Stimulated activated naive B cell treated with anti-CD40 and anti-IgM and Interleukin-4, amounts not matched to agents 10 μg/mL and 1 μg/mL and 100 μg/mL, for 72 hours (primary cell): ENCODE results near the gene TPM4.

Source experiments
- ATAC-seq, 2 donors: fragments of 150-1000 bp; cut with Tn5 transposase; replicated peaks; 2 replicates each; pipeline ENCODE4 v1.10.0; 2021; ENCODE audit warnings: moderate library complexity in 1 of 2
- DNase-seq: peaks from one replicate; pipeline ENCODE4 v3.0.0; 2021
- H3K27ac Mint-ChIP-seq: one replicate; pipeline ENCODE4 v1.8.0; 2022; ENCODE audit warnings: mild to moderate bottlenecking, mixed read lengths
- H3K27me3 Mint-ChIP-seq, 2 donors: one replicate each; pipeline ENCODE4 v1.8.0; 2022; ENCODE audit warnings: mixed read lengths in 2 of 2
- H3K36me3 Mint-ChIP-seq, 2 donors: one replicate each; pipeline ENCODE4 v1.8.0; 2022; ENCODE audit warnings: mixed read lengths in 2 of 2, mild to moderate bottlenecking in 1 of 2
- H3K4me1 Mint-ChIP-seq, 2 donors: one replicate each; pipeline ENCODE4 v1.8.0; 2022; ENCODE audit warnings: mixed read lengths in 2 of 2, mild to moderate bottlenecking in 1 of 2
- H3K4me3 Mint-ChIP-seq, 2 donors: one replicate each; pipeline ENCODE4 v1.8.0; 2022; ENCODE audit warnings: mild to moderate bottlenecking in 2 of 2, mixed read lengths in 2 of 2, moderate library complexity in 1 of 2
- H3K9me3 Mint-ChIP-seq, 2 donors: one replicate each; pipeline ENCODE4 v1.8.0; 2022; ENCODE audit warnings: mixed read lengths in 2 of 2, mild to moderate bottlenecking in 1 of 2

Gene TPM4

GRCh38 chr19:16036941-16037340, 39.4 kb upstream of the TPM4 start:
- H3K9me3 Mint-ChIP-seq: no peaks in the 10 kb centered on the region
- H3K27ac Mint-ChIP-seq: no peak overlapping the region
- peaks cover 1 to 6% of the 10 kb centered on the region in 2 donors for H3K4me1 Mint-ChIP-seq
- H3K27me3 Mint-ChIP-seq: no peaks in the 10 kb centered on the region
- no peaks in the 10 kb centered on the region for H3K36me3 Mint-ChIP-seq
- ATAC-seq (no peak), DNase-seq (no peak)
- H3K4me3 Mint-ChIP-seq: no peak overlapping the region

GRCh38 chr19:16037424-16038195, 38.7 kb upstream of the TPM4 start:
- H3K27me3 Mint-ChIP-seq: peaks cover 0 to 2% of the 10 kb centered on the region in 2 donors
- H3K4me1 Mint-ChIP-seq: peaks cover 1 to 6% of the 10 kb centered on the region in 2 donors
- DNase-seq (no peak), ATAC-seq (no peak)
- no peaks in the 10 kb centered on the region for H3K36me3 Mint-ChIP-seq
- no peak overlapping the region for H3K27ac Mint-ChIP-seq
- no peak overlapping the region for H3K4me3 Mint-ChIP-seq
- no peaks in the 10 kb centered on the region for H3K9me3 Mint-ChIP-seq

GRCh38 chr19:16038196-16038695, 38.0 kb upstream of the TPM4 start:
- no peak for ATAC-seq

GRCh38 chr19:16039081-16039480, 37.2 kb upstream of the TPM4 start:
- Mint-ChIP-seq H3K4me1 (peaks cover 1 to 6% of the 10 kb centered on the region in 2 donors), H3K27me3 (peaks cover 6 to 13% of the 10 kb centered on the region in 2 donors), H3K27ac (no peak overlapping the region), H3K9me3 (no peaks in the 10 kb centered on the region), H3K36me3 (no peaks in the 10 kb centered on the region), H3K4me3 (no peak overlapping the region)
- ATAC-seq: no peak
- DNase-seq: no peak

More at GRCh38 chr19:16038196-16038695, 38.0 kb upstream of the TPM4 start:
- Mint-ChIP-seq H3K36me3 (no peaks in the 10 kb centered on the region), H3K9me3 (no peaks in the 10 kb centered on the region), H3K27me3 (peaks cover 4 to 9% of the 10 kb centered on the region in 2 donors), H3K4me1 (peaks cover 1 to 6% of the 10 kb centered on the region in 2 donors), H3K4me3 (no peak overlapping the region), H3K27ac (no peak overlapping the region)
- DNase-seq: no peak

GRCh38 chr19:16039545-16039944, 36.8 kb upstream of the TPM4 start:
- H3K27me3 Mint-ChIP-seq: peaks cover 6 to 13% of the 10 kb centered on the region in 2 donors
- H3K27ac Mint-ChIP-seq: no peak overlapping the region
- no peaks in the 10 kb centered on the region for H3K9me3 Mint-ChIP-seq
- DNase-seq (no peak), ATAC-seq (no peak)
- no peak overlapping the region for H3K4me3 Mint-ChIP-seq
- H3K4me1 Mint-ChIP-seq: peaks cover 1 to 6% of the 10 kb centered on the region in 2 donors
- no peaks in the 10 kb centered on the region for H3K36me3 Mint-ChIP-seq

GRCh38 chr19:16040642-16041041, 35.7 kb upstream of the TPM4 start:
- Mint-ChIP-seq H3K9me3 (no peaks in the 10 kb centered on the region), H3K27me3 (peaks cover 6 to 13% of the 10 kb centered on the region in 2 donors), H3K4me1 (peaks cover 1 to 6% of the 10 kb centered on the region in 2 donors), H3K4me3 (no peak overlapping the region), H3K36me3 (no peaks in the 10 kb centered on the region), H3K27ac (peak overlapping the region; percentile 21)
- DNase-seq (no peak), ATAC-seq (no peak)

- DNase-seq (peak; percentile 61), ATAC-seq (peak; percentile 81 to 87)
- no peak overlapping the region for H3K27ac Mint-ChIP-seq
- H3K27me3 Mint-ChIP-seq: peaks cover 6 to 13% of the 10 kb centered on the region in 2 donors
- no peaks in the 10 kb centered on the region for H3K36me3 Mint-ChIP-seq
- no peaks in the 10 kb centered on the region for H3K9me3 Mint-ChIP-seq
- peaks cover 1 to 6% of the 10 kb centered on the region in 2 donors for H3K4me1 Mint-ChIP-seq
- peak overlapping the region; percentile 67 to 79 for H3K4me3 Mint-ChIP-seq
Measured at GRCh38 chr19:16041299-16041990, 34.9 kb upstream of the TPM4 start.

GRCh38 chr19:16041991-16042386, 34.3 kb upstream of the TPM4 start:
- Mint-ChIP-seq H3K9me3 (no peaks in the 10 kb centered on the region), H3K27ac (peak overlapping the region; percentile 4), H3K4me1 (peaks cover 1 to 6% of the 10 kb centered on the region in 2 donors), H3K4me3 (no peak overlapping the region), H3K36me3 (no peaks in the 10 kb centered on the region), H3K27me3 (peaks cover 6 to 13% of the 10 kb centered on the region in 2 donors)
- no peak for DNase-seq
- ATAC-seq: no peak

- Mint-ChIP-seq H3K27ac (peak overlapping the region; percentile 4), H3K27me3 (peaks cover 6 to 13% of the 10 kb centered on the region in 2 donors), H3K4me3 (peak overlapping the region in 1 of 2 donors; percentile 52), H3K9me3 (no peaks in the 10 kb centered on the region), H3K36me3 (no peaks in the 10 kb centered on the region), H3K4me1 (peaks cover 1 to 6% of the 10 kb centered on the region in 2 donors)
- DNase-seq (no peak), ATAC-seq (no peak)
Measured at GRCh38 chr19:16042533-16043085, 33.7 kb upstream of the TPM4 start.

GRCh38 chr19:16043156-16043757, 33.0 kb upstream of the TPM4 start:
- H3K4me3 Mint-ChIP-seq: no peak overlapping the region
- H3K36me3 Mint-ChIP-seq: no peaks in the 10 kb centered on the region
- no peak for DNase-seq
- no peak overlapping the region for H3K27ac Mint-ChIP-seq
- peaks cover 1 to 6% of the 10 kb centered on the region in 2 donors for H3K4me1 Mint-ChIP-seq
- ATAC-seq: no peak
- peaks cover 6 to 13% of the 10 kb centered on the region in 2 donors for H3K27me3 Mint-ChIP-seq
- no peaks in the 10 kb centered on the region for H3K9me3 Mint-ChIP-seq

- Mint-ChIP-seq H3K4me1 (peaks cover 1 to 6% of the 10 kb centered on the region in 2 donors), H3K27ac (no peak overlapping the region), H3K27me3 (peaks cover 6 to 13% of the 10 kb centered on the region in 2 donors)
Measured at GRCh38 chr19:16044746-16045145, 31.5 kb upstream of the TPM4 start.

GRCh38 chr19:16045171-16045570, 31.1 kb upstream of the TPM4 start:
- Mint-ChIP-seq H3K27me3 (peaks cover 6 to 13% of the 10 kb centered on the region in 2 donors), H3K36me3 (no peaks in the 10 kb centered on the region), H3K9me3 (no peaks in the 10 kb centered on the region), H3K4me3 (no peak overlapping the region), H3K4me1 (peaks cover 1 to 6% of the 10 kb centered on the region in 2 donors), H3K27ac (no peak overlapping the region)
- ATAC-seq (no peak), DNase-seq (no peak)

More at GRCh38 chr19:16044746-16045145, 31.5 kb upstream of the TPM4 start:
- Mint-ChIP-seq H3K4me3 (no peak overlapping the region), H3K36me3 (no peaks in the 10 kb centered on the region), H3K9me3 (no peaks in the 10 kb centered on the region)
- ATAC-seq (no peak), DNase-seq (no peak)

- Mint-ChIP-seq H3K36me3 (no peaks in the 10 kb centered on the region), H3K4me3 (no peak overlapping the region), H3K27me3 (peaks cover 6 to 13% of the 10 kb centered on the region in 2 donors), H3K4me1 (peaks cover 1 to 6% of the 10 kb centered on the region in 2 donors), H3K9me3 (no peaks in the 10 kb centered on the region), H3K27ac (no peak overlapping the region)
- ATAC-seq (no peak), DNase-seq (no peak)
Measured at GRCh38 chr19:16045893-16046292, 30.4 kb upstream of the TPM4 start.

- H3K27me3 Mint-ChIP-seq: peaks cover 0 to under 1% of the 10 kb centered on the region in 2 donors
- no peaks in the 10 kb centered on the region for H3K36me3 Mint-ChIP-seq
- ATAC-seq (no peak), DNase-seq (no peak)
- no peak overlapping the region for H3K4me3 Mint-ChIP-seq
- H3K27ac Mint-ChIP-seq: no peak overlapping the region
- H3K9me3 Mint-ChIP-seq: peaks cover 0 to 2% of the 10 kb centered on the region in 2 donors
- peaks cover 0 to 7% of the 10 kb centered on the region in 2 donors for H3K4me1 Mint-ChIP-seq
Measured at GRCh38 chr19:16048583-16048982, 27.7 kb upstream of the TPM4 start.
